ENCODE results near the gene GALNT2.

DNA sequence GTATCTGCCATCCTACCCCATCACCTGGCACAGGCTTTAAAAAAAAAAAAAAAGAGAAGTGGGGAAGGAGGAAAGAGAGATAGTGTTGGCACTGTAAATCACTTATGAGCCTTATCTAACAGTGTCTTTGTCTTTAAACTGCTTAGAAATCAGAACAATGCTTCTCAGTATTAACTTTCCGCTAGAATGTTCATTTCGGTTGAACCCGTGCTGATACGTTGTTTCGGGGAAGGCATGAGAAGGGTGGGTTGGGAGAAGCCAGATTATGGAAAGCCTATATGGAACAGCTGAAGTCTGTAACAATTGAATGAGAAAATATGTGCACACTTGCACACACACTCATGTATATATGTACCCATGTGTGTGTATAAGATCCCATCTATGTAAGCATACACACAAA, 170.8 kb downstream of the GALNT2 start:
- TF ChIP-seq, protein P1, sequence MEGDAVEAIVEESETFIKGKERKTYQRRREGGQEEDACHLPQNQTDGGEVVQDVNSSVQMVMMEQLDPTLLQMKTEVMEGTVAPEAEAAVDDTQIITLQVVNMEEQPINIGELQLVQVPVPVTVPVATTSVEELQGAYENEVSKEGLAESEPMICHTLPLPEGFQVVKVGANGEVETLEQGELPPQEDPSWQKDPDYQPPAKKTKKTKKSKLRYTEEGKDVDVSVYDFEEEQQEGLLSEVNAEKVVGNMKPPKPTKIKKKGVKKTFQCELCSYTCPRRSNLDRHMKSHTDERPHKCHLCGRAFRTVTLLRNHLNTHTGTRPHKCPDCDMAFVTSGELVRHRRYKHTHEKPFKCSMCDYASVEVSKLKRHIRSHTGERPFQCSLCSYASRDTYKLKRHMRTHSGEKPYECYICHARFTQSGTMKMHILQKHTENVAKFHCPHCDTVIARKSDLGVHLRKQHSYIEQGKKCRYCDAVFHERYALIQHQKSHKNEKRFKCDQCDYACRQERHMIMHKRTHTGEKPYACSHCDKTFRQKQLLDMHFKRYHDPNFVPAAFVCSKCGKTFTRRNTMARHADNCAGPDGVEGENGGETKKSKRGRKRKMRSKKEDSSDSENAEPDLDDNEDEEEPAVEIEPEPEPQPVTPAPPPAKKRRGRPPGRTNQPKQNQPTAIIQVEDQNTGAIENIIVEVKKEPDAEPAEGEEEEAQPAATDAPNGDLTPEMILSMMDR (conservative IDR thresholded peaks at IDR 0.05; ENCODE audit: low read length) = no peak
- TF ChIP-seq EZH2phosphoT487 (IDR thresholded peaks at IDR 0.05; ENCODE audit: borderline replicate concordance) = no peak
